Kidney epithelial cell (primary cell): ENCODE results near the gene TFDP2. TPM values are rescaled to one million over a fixed set of nuclear protein-coding genes. Genes with fewer than 3 reads are reported as not detected.
A peak's percentile ranks its signal among the peaks of the same experiment; 100 is the strongest.

Source experiments
- DNase-seq: peaks from one replicate; pipeline ENCODE4 v3.0.0-alpha.2; 2010; ENCODE audit warnings: low read depth
- H3K27me3 ChIP-seq: 2 replicates; pipeline ENCODE4 v1.6.0; 2011; ENCODE audit warnings: low read length; ENCODE audit not compliant: control insufficient read depth, insufficient read depth
- H3K36me3 ChIP-seq: 2 replicates; pipeline ENCODE4 v1.5.1; 2011; ENCODE audit warnings: low read length; ENCODE audit not compliant: control insufficient read depth, insufficient read depth
- H3K4me3 ChIP-seq: 2 replicates; pipeline ENCODE4 v1.5.1; 2011; ENCODE audit warnings: low read depth, mild to moderate bottlenecking, control low read depth, low read length
- CTCF ChIP-seq: IDR thresholded peaks from 2 replicates; pipeline ENCODE4 v1.5.1; 2011; ENCODE audit warnings: mild to moderate bottlenecking, moderate library complexity, low read length, control low read depth, inconsistent platforms; ENCODE audit not compliant: insufficient read depth, poor library complexity, severe bottlenecking
- total RNA-seq: library from RNA; depleted of rRNA; stranded (reverse); fragments of >200 nt; gene quantifications from 2 replicates; pipeline ENCODE4 v1.2.3, GENCODE V29; 2015

TFDP2 gene
- total RNA-seq, 1 donor from 2014 or later, result 48.0 TPM

GRCh38 chr3:141945726-141946485 lies 203.4 kb downstream of the TFDP2 start:
- H3K27me3 ChIP-seq, result no peaks in the 10 kb centered on the region
- no peak for TF ChIP-seq CTCF

GRCh38 chr3:141942006-141942405 lies 207.3 kb downstream of the TFDP2 start:
- no peaks in the 10 kb centered on the region for H3K27me3 ChIP-seq
- DNase-seq, result no peak
- TF ChIP-seq CTCF, result no peak

More at GRCh38 chr3:141945726-141946485, 203.4 kb downstream of the TFDP2 start:
- no peak for DNase-seq
- Histone ChIP-seq H3K36me3 (no peaks in the 10 kb centered on the region), H3K4me3 (no peak overlapping the region)

DNA sequence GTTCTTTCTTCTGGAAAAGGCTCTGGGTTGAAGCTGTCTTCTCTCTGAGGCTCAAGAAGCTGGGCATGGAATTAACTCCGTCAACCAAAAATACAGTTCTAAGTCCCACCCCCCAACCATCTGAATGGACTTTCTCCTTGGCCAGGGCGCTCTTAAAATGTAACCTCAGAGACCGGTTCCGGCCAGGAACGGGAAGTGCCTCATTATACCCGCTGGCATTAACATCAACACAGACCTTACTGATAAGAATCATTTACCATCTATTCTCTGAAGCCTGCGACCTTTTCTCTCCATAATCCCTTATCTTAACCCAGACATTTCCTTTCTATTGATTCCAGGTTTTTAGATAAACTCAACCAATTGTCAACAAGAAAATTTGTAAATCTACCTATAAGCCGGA lies 208.3 kb downstream of the TFDP2 start:
- TF ChIP-seq CTCF, result no peak
- H3K4me3 ChIP-seq, result no peak overlapping the region
- DNase-seq, result no peak
- no peaks in the 10 kb centered on the region for H3K36me3 ChIP-seq
- H3K27me3 ChIP-seq, result no peaks in the 10 kb centered on the region

More at GRCh38 chr3:141942006-141942405, 207.3 kb downstream of the TFDP2 start:
- Histone ChIP-seq H3K36me3 (no peaks in the 10 kb centered on the region), H3K4me3 (no peak overlapping the region)

GRCh38 chr3:141940194-141940776 lies 209.1 kb downstream of the TFDP2 start:
- Histone ChIP-seq H3K4me3 (no peak overlapping the region), H3K36me3 (no peaks in the 10 kb centered on the region), H3K27me3 (no peaks in the 10 kb centered on the region)
- peak; percentile 22 for TF ChIP-seq CTCF
- peak; percentile 52 for DNase-seq

GRCh38 chr3:141939759-141940158 lies 209.6 kb downstream of the TFDP2 start:
- no peaks in the 10 kb centered on the region for H3K36me3 ChIP-seq
- DNase-seq, result no peak
- TF ChIP-seq CTCF, result no peak
- no peak overlapping the region for H3K4me3 ChIP-seq
- no peaks in the 10 kb centered on the region for H3K27me3 ChIP-seq

DNA sequence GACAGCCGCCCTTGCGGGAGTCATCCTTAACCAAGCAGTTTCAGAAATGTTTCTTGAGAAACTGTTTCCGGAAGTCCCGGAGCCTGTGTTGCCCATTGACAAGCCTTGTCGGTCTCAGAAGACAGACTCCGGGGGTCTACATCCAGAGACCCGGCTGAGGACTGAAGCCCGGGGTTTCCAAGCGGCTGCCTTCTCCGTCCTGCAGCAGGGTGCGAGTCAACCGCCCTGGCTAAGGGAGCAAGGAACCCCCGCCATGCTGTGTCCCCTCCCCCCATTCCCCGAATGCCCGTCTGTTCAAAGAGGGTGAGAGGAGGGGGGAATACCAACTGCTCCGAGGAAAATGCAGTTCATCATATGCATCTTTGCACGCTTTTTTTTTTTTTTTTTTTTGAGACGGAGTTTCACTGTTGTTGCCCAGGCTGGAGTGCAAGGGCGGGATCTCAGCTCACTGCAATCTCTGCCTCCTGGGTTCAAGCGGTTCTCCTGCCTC lies 211.3 kb downstream of the TFDP2 start:
- TF ChIP-seq CTCF, result no peak
- Histone ChIP-seq H3K27me3 (no peaks in the 10 kb centered on the region), H3K36me3 (no peaks in the 10 kb centered on the region), H3K4me3 (no peak overlapping the region)
- DNase-seq, result no peak
